Measurements from ENCODE around the gene ABCC5. TPM values are rescaled to one million over a fixed set of nuclear protein-coding genes. Genes with fewer than 3 reads are reported as not detected.

Gene ABCC5
- 27.1 and 27.8 TPM in 2 replicates for total RNA-seq
- 36.5 and 41.4 TPM in 2 replicates for polyA plus RNA-seq

- Histone ChIP-seq H3K4me2 (peak within 1 kb of the TSS; percentile 83), H3K36me3 (replicated peaks; ENCODE audit: insufficient read depth, low read depth) (no peaks in the 10 kb centered on the region), H3K9me2 (replicated peaks; ENCODE audit: insufficient read depth) (no peaks in the 10 kb centered on the region), H3K4me1 (ENCODE audit: insufficient read depth) (peaks cover 23% of the 10 kb centered on the region), H3K4me3 (peak within 1 kb of the TSS; percentile 99), H4K20me1 (ENCODE audit: insufficient read depth, poor library complexity, severe bottlenecking) (no peaks in the 10 kb centered on the region), H3K9me3 (ENCODE audit: low read depth) (no peaks in the 10 kb centered on the region), H3K79me2 (peaks cover 24% of the 10 kb centered on the region), H2AFZ (peak within 1 kb of the TSS; percentile 100), H3K27ac (peak within 1 kb of the TSS; percentile 85), H3K27me3 (no peaks in the 10 kb centered on the region)
- WGBS (ENCODE audit: low lambda C conversion rate, missing lambda C conversion rate), result under 1% methylated on average over 55 of the region's 55 CpGs
- TF ChIP-seq CTCF (IDR thresholded peaks at IDR 0.05; ENCODE audit: poor library complexity), result peak; percentile 35
- no peak for TF ChIP-seq EZH2phosphoT487 (IDR thresholded peaks at IDR 0.05; ENCODE audit: low read depth, severe bottlenecking, unreplicated experiment)
- DNase-seq (ENCODE audit: low spot score), result peak; percentile 95
Measured at GRCh38 chr3:184017672-184018423, at the start of gene ABCC5. ABCC5 (minus strand) TSS chr3:184017884; CDS start chr3:184014392, 3,492 bp downstream.

- H3K79me2 ChIP-seq, result no peaks in the 10 kb centered on the region
- TF ChIP-seq EZH2 (IDR thresholded peaks at IDR 0.05; ENCODE audit: borderline replicate concordance) (no peak), CTCF (IDR thresholded peaks at IDR 0.05; ENCODE audit: poor library complexity) (no peak), EZH2phosphoT487 (IDR thresholded peaks at IDR 0.05; ENCODE audit: low read depth, severe bottlenecking, unreplicated experiment) (no peak)
- no peaks in the 10 kb centered on the region for H4K20me1 ChIP-seq (ENCODE audit: insufficient read depth, poor library complexity, severe bottlenecking)
- no peak overlapping the region for H3K4me3 ChIP-seq
- no peaks in the 10 kb centered on the region for H3K36me3 ChIP-seq (replicated peaks; ENCODE audit: insufficient read depth, low read depth)
- no peak for DNase-seq (ENCODE audit: low spot score)
- no peaks in the 10 kb centered on the region for H3K4me1 ChIP-seq (ENCODE audit: insufficient read depth)
- no peaks in the 10 kb centered on the region for H3K9me2 ChIP-seq (replicated peaks; ENCODE audit: insufficient read depth)
- no peaks in the 10 kb centered on the region for H3K27me3 ChIP-seq
- no peaks in the 10 kb centered on the region for H3K9me3 ChIP-seq (ENCODE audit: low read depth)
- H2AFZ ChIP-seq, result no peak overlapping the region
- 89% methylated on average over 2 of the region's 2 CpGs for WGBS (ENCODE audit: low lambda C conversion rate, missing lambda C conversion rate)
- H3K27ac ChIP-seq, result no peak overlapping the region
- no peak overlapping the region for H3K4me2 ChIP-seq
Measured at GRCh38 chr3:184066211-184066610, 48.5 kb upstream of the ABCC5 start.

- H3K9me3 ChIP-seq (ENCODE audit: low read depth), result no peaks in the 10 kb centered on the region
- H3K36me3 ChIP-seq (replicated peaks; ENCODE audit: insufficient read depth, low read depth), result no peaks in the 10 kb centered on the region
- no peaks in the 10 kb centered on the region for H4K20me1 ChIP-seq (ENCODE audit: insufficient read depth, poor library complexity, severe bottlenecking)
- no peak overlapping the region for H3K4me3 ChIP-seq
- TF ChIP-seq CTCF (IDR thresholded peaks at IDR 0.05; ENCODE audit: poor library complexity) (no peak), EZH2phosphoT487 (IDR thresholded peaks at IDR 0.05; ENCODE audit: low read depth, severe bottlenecking, unreplicated experiment) (no peak), EZH2 (IDR thresholded peaks at IDR 0.05; ENCODE audit: borderline replicate concordance) (no peak)
- no peak overlapping the region for H3K4me2 ChIP-seq
- no peak overlapping the region for H2AFZ ChIP-seq
- no peaks in the 10 kb centered on the region for H3K79me2 ChIP-seq
- no peaks in the 10 kb centered on the region for H3K4me1 ChIP-seq (ENCODE audit: insufficient read depth)
- DNase-seq (ENCODE audit: low spot score), result no peak
- no peak overlapping the region for H3K27ac ChIP-seq
- H3K9me2 ChIP-seq (replicated peaks; ENCODE audit: insufficient read depth), result no peaks in the 10 kb centered on the region
- no peaks in the 10 kb centered on the region for H3K27me3 ChIP-seq
Measured at GRCh38 chr3:184062637-184063036, 45.0 kb upstream of the ABCC5 start.

Data from hepatocyte (in vitro differentiated cells).